ENCODE measurements around the gene PDE7B.

The PDE7B gene

GRCh38 chr6:135993361-135993760, 141.9 kb downstream of the PDE7B start:
- DNase-seq: no peak

GRCh38 chr6:135994857-135995544, 143.5 kb downstream of the PDE7B start:
- DNase-seq: no peak

GRCh38 chr6:135995545-135995898, 144.0 kb downstream of the PDE7B start:
- DNase-seq: no peak

GRCh38 chr6:135996668-135997067, 145.2 kb downstream of the PDE7B start:
- no peak for DNase-seq

GRCh38 chr6:135999393-135999792, 147.9 kb downstream of the PDE7B start:
- no peak for DNase-seq

- no peak for DNase-seq
Observed at GRCh38 chr6:136007345-136007744, 155.8 kb downstream of the PDE7B start.

DNA sequence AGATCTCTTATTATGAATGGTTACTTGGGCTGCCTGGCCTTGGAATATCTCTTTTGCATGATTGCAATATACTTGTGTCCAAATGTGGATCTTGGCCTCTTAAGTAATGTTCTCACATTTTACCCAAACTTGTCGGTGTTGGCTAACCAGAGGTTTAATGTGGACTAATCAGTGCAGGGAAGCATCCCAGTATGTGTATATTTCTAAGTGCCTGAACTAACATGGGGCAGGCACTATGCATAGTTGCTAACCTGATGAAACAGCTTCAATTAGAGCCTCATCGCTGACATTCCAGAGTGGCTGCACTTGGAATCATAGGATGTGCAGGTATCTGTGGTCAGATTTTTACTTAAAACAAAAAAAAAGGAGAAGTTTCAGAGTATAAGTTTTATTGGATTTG, 160.0 kb downstream of the PDE7B start:
- no peak for DNase-seq

DNA sequence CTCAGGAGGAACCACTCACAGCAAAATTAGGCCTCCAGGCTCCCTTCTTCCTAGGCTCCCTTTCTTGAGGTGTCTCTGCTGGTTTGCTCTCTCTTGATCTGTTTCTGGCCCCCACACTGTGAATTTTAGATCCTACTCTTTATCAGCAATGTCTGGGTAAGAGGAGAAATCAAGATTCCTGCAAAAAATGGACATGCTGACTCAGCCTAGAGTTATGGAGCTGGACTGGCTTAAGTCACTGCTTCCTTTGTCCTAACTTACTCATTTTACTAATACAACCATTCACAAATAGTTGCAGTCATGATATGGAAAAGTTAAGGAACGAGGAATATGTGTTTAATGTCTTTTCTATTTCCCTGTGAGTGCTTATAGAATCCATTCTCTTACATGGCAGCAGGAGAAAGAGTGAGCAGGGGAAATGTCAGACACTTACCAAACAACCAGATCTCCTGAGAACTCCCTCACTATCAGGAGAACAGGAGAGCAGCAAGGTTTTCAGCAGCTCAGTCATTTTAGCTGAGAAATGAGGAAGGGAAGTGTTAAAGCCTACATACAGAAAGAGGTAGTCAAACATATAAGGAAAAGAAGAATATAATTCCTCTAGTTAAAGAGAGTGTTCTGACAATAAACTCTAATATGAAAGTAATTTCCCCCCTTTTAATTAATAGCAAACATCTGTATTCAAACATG, 160.8 kb downstream of the PDE7B start:
- DNase-seq: no peak

DNA sequence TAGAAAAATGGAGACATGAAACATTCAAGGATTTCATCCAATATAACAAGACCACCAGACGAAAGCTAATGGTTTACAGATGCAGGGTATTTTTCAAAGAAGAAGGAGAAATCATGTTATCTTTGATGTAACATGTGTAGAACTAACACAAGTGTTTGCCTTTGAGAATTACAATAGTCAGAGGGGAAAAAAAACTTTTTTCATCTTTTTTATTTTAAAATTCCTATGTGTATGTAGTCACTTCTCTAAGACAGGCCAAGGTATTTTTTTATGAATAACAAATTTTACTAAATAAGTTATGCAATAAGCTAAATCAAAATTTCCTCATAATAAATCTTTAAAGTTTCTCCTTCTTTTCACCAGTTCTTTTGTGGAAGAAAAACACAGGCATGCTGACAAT, 161.4 kb downstream of the PDE7B start:
- no peak for DNase-seq

DNA sequence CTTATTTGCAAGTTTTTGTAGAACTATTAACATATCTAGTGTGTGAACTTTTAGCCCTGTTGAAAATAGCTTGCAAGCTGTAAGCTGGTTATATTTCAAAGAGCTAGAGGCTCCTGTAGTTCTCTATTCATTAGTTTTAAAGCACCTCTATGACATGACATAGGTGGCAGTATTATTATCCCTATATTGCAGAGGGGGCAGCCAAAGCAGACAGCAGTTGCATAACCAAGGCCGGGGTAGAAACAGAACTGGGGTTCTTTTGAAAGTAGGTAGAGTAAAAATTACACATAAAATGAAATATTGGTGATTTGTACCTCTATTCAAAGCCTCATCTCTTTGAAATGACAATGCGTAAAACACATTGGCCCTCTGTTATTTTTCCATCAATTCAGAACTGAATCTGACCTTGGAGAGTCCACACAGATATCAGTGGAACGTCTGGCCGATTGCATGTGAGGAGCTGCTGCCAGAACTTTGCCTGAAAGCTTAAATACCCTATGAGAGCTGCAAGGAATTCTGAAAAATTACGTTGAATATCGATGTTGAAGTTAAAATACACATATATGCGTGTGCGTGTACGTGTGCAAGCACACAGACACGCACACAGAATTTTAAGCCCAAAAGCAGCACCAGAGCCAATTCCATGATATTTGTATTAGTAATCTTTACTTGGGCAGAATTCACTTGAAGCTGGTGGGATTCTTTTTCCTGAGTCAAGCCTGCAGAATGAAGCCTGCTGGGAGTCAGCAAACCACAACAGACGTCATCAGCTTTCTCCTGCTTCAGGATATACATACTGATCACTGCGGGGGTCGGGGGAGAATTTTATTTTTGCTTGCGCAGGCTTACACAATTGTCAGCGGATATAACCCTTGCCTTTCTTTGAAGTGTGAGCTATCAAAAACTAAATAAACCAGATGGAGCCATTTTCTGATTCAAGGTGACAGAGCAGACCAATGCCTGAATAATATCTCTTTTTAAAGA, 163.2 kb downstream of the PDE7B start:
- no peak for DNase-seq

DNA sequence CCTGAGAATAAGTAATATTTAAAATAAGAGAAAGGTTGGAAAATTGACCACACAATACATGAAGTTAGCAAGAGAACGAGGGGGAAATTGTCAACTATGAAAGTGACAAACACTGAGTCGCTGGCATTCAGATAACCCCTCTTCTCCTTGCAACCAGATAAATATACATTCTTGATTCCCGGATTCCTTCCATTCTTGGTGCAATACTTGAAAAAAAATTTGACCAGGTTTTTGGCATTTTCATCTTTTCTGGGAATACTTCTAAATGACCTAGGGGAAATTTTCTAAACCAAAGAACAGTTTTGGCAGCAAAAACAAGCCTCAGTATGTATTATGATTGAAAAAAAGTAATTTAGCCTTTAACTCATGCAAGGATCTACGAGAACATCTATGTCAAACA, 164.0 kb downstream of the PDE7B start:
- no peak for DNase-seq

- no peak for DNase-seq
Observed at GRCh38 chr6:136016228-136017225, 165.0 kb downstream of the PDE7B start.

- no peak for DNase-seq
Observed at GRCh38 chr6:136020691-136021090, 169.2 kb downstream of the PDE7B start.

DNA sequence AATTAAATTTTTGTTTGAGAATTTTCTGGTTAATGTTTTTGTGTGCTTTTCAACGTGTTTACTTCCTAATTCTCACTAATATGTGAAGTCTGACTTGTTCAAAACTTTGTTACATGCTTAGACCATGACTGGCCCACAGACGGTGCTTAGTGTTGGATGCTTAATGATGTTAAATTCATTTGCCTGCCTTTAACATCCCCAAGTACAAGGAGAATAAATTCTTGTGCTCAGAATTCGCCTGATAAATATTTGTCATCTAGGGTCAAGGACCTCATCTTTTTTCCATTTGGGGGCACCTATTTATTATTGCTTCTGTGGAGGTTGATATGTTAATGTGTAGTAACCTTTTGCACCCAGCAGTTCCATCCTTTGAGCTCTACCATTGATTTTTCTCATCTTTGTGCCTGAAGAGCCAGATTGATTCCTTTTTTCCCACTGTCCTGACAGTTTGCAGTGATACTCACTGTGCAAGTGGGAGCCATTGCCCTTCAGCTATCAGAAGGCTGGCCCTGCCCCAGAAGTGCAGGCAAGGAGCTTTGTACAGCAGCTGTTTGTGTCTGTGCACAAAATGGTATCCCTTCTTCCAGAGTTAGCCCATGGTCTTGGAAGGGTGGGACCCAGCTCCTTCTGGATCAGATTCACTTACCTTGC, 170.8 kb downstream of the PDE7B start:
- DNase-seq: no peak

- no peak for DNase-seq
Observed at GRCh38 chr6:136024711-136025110, 173.2 kb downstream of the PDE7B start.

- no peak for DNase-seq
Observed at GRCh38 chr6:136025736-136026135, 174.2 kb downstream of the PDE7B start.

DNA sequence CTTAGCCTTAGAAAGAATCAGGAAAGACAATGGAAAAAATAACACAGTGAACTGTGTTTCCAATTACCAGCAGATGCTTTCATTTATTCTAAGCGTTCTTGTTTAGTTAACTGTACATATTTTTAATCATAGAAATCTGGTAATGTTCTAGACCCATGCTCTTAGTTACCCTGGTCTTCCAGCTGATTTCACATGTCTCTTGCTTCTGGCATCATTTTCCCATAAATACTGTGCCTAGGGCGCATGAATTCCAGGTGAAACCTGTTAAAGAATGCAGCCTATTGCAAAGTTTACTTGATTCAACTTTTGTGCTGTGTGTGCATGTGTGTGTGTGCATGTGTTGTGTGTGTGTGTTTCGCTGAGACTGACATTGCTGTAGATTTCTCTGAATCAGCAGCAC, 178.6 kb downstream of the PDE7B start:
- no peak for DNase-seq

DNA sequence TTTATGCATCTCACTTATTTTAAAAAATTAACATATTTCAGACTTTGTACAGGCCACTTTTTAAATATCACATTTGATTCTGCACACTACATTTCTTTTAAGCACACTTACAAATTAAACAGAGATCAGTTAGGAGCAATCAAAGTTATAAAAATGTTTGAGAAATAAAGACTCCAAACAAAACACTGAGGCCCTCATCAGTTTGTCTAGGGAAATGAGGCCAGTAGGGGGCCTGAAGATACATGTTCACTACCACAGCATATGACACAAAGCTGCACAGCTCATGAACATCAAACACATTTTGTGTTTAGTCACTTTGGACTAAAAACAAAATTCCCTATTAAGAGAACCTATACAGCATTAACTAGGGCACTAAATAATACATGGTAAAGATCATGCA, 180.5 kb downstream of the PDE7B start:
- DNase-seq: peak in 1 of 2 experiments; percentile 7

GRCh38 chr6:136033416-136033815, 181.9 kb downstream of the PDE7B start:
- DNase-seq: no peak

- no peak for DNase-seq
Observed at GRCh38 chr6:136034422-136034821, 182.9 kb downstream of the PDE7B start.

- DNase-seq: no peak
Observed at GRCh38 chr6:136035378-136036070, 184.0 kb downstream of the PDE7B start.

Measured in NCI-H524 (cell line).